Erythroblast (primary cell): ENCODE data around the gene GOLGB1.

Source experiments
- GATA1 ChIP-seq: IDR thresholded peaks from 2 replicates; pipeline ENCODE4 v1.6.1; 2011; ENCODE audit warnings: low read depth, mild to moderate bottlenecking, control low read depth, low read length, moderate library complexity
- POLR2A ChIP-seq: IDR thresholded peaks from 2 replicates; pipeline ENCODE4 v1.6.1; 2011; ENCODE audit warnings: mild to moderate bottlenecking, low read length

DNA sequence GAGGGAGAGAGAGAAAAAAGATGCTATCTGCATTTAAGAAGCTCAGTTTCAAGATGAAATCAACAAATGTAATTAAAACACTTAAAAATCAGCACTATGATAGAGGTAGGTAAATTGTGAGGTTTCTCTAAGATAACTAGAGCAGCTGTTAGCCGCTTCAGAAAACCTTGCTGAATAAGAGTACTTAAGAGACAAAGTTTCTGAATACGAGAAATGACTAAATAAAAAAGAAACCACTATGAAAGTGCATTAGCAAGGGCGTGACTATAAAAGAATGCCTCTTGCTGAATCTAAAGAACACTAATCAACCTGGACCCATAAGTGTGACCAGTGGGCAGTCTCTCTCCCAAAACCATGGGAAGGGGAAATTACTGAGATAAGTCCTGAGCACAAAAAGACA lies 43.5 kb upstream of the GOLGB1 start:
- TF ChIP-seq POLR2A (no peak), GATA1 (no peak)
